ENCODE results near the gene MAGEB17.

MAGEB17 gene

DNA sequence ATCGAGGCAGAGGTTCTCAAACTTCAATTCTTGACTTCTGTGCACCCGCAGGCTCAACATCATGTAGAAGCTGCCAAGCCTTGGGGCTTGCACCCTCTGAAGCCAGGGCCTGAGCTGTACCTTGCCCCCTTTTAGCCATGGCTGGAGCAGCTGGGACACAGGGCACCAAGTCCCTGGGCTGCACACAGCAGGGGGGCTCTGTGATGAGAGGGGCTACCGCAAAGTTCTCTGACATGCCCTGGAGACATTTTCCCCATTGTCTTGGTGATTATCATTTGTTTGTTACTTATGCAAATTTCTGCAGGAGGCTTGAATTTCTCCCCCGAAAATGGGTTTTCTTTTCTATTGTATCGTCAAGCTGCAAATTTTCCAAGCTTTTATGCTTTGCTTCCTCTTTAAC is 4.9 kb upstream of the MAGEB17 start:
- TF ChIP-seq, protein P1, sequence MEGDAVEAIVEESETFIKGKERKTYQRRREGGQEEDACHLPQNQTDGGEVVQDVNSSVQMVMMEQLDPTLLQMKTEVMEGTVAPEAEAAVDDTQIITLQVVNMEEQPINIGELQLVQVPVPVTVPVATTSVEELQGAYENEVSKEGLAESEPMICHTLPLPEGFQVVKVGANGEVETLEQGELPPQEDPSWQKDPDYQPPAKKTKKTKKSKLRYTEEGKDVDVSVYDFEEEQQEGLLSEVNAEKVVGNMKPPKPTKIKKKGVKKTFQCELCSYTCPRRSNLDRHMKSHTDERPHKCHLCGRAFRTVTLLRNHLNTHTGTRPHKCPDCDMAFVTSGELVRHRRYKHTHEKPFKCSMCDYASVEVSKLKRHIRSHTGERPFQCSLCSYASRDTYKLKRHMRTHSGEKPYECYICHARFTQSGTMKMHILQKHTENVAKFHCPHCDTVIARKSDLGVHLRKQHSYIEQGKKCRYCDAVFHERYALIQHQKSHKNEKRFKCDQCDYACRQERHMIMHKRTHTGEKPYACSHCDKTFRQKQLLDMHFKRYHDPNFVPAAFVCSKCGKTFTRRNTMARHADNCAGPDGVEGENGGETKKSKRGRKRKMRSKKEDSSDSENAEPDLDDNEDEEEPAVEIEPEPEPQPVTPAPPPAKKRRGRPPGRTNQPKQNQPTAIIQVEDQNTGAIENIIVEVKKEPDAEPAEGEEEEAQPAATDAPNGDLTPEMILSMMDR (IDR thresholded peaks at IDR 0.05; ENCODE audit: unreplicated experiment in 3 of 3): no peak
- Mint-ChIP-seq H3K4me1 (no peaks in the 10 kb centered on the region), H3K27ac (no peak overlapping the region), H3K4me3 (no peak overlapping the region), H3K27me3 (ENCODE audit: low read depth) (peaks cover 3% of the 10 kb centered on the region), H3K9me3 (no peaks in the 10 kb centered on the region), H3K36me3 (ENCODE audit: low read depth) (no peaks in the 10 kb centered on the region)

DNA sequence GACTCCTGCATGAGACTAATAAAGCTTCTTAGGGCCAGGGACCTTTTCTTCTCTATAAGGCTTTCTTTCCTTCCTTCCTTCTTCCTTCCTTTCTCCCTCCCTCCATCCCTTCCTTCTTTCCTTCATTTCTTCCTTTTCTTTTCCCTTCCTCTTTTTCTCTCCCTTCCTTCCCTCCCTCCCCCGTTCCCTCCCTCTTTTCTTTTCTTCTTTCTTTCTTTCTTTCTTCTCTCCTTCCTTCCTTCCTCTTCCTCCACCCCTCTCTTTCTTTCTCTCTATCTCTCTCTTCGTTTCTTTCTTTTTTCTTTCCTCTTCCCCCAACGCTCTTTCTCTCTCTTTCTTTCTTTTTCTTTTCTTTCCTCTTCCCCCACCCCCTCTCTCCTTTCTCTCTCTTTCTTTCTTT is 2.5 kb upstream of the MAGEB17 start:
- TF ChIP-seq, protein P1 (IDR thresholded peaks at IDR 0.05; ENCODE audit: unreplicated experiment in 3 of 3): no peak
- Mint-ChIP-seq H3K36me3 (ENCODE audit: low read depth) (no peaks in the 10 kb centered on the region), H3K4me1 (no peaks in the 10 kb centered on the region), H3K27ac (no peak overlapping the region), H3K27me3 (ENCODE audit: low read depth) (peaks cover 3% of the 10 kb centered on the region), H3K9me3 (no peaks in the 10 kb centered on the region), H3K4me3 (no peak overlapping the region)

DNA sequence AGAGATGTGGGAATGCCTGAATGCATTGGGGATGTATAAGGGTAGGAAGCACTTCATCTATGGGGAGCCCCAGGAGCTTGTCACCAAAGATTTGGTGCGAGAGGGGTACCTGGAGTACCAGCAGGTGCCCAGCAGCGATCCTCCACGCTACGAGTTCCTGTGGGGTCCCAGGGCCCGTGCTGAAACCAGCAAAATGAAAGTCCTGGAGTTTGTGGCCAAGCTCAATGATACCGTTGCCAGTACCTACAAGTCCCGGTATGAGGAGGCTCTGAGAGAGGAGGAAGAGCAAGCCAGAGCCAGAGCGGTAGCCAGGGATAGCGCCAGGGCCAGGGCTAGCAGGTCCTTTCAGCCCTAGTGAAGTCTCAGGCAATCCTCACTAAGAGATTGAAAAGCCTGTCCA is 3.8 kb downstream of the MAGEB17 start:
- Mint-ChIP-seq H3K36me3 (ENCODE audit: low read depth) (no peaks in the 10 kb centered on the region), H3K4me3 (no peak overlapping the region), H3K27ac (no peak overlapping the region), H3K4me1 (no peaks in the 10 kb centered on the region), H3K27me3 (ENCODE audit: low read depth) (peaks cover 4% of the 10 kb centered on the region), H3K9me3 (no peaks in the 10 kb centered on the region)
- TF ChIP-seq, protein P1 (IDR thresholded peaks at IDR 0.05; ENCODE audit: unreplicated experiment in 3 of 3): no peak

DNA sequence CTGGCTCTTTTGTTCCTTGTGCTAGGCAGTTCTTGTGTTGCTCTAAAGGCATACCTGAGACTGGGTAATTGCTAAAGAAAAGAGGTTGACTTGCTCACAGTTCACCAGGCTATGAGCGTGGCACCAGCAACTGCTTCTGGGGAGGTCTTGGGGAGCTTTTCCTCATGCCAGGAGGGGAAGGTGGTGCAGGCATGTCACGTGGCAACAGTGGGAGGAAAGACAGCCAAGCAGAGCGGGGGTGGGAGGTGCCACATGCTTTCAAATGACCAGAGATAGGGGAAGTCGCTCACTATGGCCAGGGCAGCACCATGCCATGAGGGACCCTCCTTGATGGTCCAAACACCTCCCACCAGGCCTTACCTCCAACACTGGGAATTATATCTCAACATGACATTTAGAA is 4.7 kb downstream of the MAGEB17 start:
- Mint-ChIP-seq H3K9me3 (no peaks in the 10 kb centered on the region), H3K27ac (no peak overlapping the region), H3K4me1 (no peaks in the 10 kb centered on the region), H3K4me3 (no peak overlapping the region), H3K36me3 (ENCODE audit: low read depth) (no peaks in the 10 kb centered on the region), H3K27me3 (ENCODE audit: low read depth) (peaks cover 4% of the 10 kb centered on the region)
- TF ChIP-seq, protein P1 (IDR thresholded peaks at IDR 0.05; ENCODE audit: unreplicated experiment in 3 of 3): no peak

DNA sequence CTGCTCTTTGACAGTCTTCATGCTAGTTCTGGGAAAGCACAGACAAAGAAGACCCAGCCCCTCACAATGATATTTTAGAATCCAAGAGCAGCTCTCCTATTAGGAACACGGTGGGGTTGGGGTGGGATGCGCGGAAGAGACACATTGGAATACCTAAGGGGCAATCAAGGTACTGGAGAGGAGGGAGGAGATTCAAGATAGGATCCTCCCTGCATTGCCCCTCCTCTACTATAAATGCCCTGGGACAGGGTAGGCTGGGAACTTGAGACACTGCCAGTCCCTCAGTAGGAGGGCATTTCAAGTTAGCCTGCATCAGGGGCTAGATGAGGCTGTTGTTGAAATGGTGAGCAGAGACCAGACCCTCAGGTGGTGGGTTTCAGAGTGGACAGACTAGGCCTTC is 5.1 kb downstream of the MAGEB17 start:
- Mint-ChIP-seq H3K9me3 (no peaks in the 10 kb centered on the region), H3K36me3 (ENCODE audit: low read depth) (no peaks in the 10 kb centered on the region)

More for the DNA sequence above, 5.1 kb downstream of the MAGEB17 start:
- Mint-ChIP-seq H3K27ac (no peak overlapping the region), H3K4me1 (no peaks in the 10 kb centered on the region), H3K4me3 (no peak overlapping the region), H3K27me3 (ENCODE audit: low read depth) (peaks cover 4% of the 10 kb centered on the region)
- TF ChIP-seq, protein P1 (IDR thresholded peaks at IDR 0.05; ENCODE audit: unreplicated experiment in 3 of 3): no peak

Measured in nephron (organoid).